GM21825 (cell line): ENCODE data around the gene SVBP.
"Not testable (repeated sequence)": the region's sequence is repeated elsewhere in the genome, so short reads cannot be mapped to it uniquely, and the experiment has no call there.

ENCODE experiments used
- ATAC-seq: cut with Tn5 transposase; IDR thresholded peaks from one replicate; pipeline ENCODE4 v1.9.1; 2021; ENCODE audit warnings: mild to moderate bottlenecking, moderate library complexity; ENCODE audit not compliant: unreplicated experiment

The SVBP gene

GRCh38 chr1:42841440-42842147 lies 24.4 kb upstream of the SVBP start:
- no peak for ATAC-seq

DNA sequence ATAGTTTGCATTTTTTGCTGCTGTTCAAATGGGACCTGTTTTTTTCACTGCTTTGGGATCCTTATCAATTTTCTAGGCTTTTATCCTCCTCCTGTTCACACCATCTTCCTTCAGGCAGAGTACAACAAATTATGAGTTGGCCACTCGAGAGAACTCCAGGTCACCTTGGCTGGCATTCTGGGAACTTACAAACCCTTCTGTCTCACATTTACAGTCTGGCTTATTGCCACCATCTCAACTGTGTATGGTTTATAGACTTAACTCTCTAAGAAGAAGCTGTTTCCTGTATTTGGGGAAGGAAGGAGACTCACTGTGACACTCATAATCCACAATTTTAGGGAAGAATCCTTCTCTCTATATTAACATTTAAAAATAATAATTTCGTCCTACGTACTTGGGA lies 23.8 kb upstream of the SVBP start:
- ATAC-seq, result no peak

DNA sequence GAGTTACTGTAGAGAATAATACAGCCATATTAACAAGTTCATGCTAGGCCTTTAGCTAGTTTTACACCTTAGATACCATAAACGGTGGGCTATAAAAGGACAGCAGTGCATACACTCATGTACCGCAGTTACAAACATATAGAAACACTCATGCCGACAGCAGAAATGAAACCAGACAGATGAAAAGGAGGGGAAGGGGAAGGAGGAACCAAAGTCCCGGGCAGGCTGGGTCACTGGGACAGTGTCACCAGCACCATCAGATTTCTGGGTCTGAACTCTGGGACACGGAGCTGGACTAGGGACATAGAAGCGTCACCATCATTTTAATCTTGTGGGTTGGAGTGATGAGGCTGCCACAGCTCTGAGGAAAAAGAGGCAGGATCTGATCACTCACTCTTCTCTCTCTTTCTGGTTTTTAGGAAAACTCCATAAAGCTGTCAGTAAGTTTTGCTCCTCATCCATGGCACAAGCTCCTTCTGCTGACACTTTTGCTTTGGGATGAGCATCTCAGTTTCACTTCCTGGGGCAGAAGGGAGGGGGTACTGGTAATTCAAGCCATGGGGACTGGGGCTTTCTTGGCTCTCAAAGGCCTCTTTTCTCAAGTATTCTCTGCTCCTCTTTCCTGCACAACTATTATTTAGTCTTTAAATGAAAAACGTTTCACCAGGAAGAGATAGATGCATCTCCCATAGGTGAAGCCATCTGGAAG lies 21.4 kb upstream of the SVBP start:
- ATAC-seq, result no peak

GRCh38 chr1:42837709-42838108 lies 20.5 kb upstream of the SVBP start:
- ATAC-seq, result no peak

- no peak for ATAC-seq
These were observed 18.2 kb upstream of the SVBP start for GRCh38 chr1:42835422-42835821.

DNA sequence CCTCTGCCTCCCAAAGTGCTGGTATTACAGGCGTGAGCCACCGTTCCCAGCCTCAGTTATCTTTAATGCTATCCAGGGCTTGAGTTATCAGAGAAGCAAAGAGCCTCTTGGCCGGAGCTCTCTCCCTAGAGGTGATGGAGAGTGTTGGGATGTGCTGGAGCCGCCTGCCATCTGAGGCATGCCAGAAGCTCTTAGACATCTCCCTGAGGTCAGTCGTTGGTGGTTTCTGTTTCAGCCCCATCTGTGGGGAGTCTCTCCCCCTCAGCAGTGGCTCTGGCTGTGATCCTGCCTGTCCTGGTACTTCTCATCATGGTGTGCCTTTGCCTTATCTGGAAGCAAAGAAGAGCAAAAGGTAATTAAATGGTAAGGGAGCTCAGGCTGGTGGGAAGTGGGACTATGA lies 17.6 kb upstream of the SVBP start:
- no peak for ATAC-seq

GRCh38 chr1:42833981-42834380 lies 16.8 kb upstream of the SVBP start:
- ATAC-seq, result no peak

DNA sequence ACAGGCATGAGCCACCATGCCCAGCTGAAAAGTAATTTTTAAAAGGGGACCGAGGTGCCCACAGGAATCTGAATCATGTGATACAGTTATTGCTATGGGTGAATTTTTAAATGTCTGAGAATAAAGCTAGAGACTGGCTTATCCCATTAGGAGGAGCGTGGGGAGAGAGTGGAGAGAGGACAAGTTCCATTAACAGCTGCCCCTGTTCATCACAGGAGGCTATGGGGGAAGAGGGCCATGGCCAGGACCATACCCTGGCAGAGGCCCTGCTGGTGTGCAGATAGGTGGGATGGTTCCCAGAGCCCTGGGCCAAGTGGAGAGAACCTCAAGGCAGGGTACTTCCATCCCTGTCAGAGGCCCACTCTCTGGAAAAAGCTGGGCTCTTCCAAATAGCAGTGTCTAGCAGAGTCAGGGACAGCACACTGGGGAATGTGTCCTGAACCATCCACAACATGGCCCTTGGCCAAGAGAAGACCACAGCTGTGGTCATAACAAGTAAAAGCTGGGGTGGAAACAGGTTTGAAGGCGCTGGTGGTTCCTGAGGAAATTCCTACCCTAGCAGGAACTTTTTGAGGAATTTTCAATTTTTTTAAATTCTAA lies 15.5 kb upstream of the SVBP start:
- ATAC-seq, result no peak

- ATAC-seq, result no peak
These were observed 14.1 kb upstream of the SVBP start for GRCh38 chr1:42831273-42831672.

DNA sequence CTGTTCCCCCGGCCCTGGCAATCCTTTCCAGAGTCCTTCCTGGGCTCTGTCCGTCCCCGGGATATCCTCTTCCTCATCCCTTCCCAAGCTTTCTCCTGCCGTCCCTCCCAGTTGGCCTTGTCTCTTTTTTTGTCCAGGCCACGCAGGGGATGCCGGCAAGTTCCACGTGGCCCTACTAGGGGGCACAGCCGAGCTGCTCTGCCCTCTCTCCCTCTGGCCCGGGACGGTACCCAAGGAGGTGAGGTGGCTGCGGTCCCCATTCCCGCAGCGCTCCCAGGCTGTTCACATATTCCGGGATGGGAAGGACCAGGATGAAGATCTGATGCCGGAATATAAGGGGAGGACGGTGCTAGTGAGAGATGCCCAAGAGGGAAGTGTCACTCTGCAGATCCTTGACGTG lies 13.4 kb upstream of the SVBP start:
- no peak for ATAC-seq

DNA sequence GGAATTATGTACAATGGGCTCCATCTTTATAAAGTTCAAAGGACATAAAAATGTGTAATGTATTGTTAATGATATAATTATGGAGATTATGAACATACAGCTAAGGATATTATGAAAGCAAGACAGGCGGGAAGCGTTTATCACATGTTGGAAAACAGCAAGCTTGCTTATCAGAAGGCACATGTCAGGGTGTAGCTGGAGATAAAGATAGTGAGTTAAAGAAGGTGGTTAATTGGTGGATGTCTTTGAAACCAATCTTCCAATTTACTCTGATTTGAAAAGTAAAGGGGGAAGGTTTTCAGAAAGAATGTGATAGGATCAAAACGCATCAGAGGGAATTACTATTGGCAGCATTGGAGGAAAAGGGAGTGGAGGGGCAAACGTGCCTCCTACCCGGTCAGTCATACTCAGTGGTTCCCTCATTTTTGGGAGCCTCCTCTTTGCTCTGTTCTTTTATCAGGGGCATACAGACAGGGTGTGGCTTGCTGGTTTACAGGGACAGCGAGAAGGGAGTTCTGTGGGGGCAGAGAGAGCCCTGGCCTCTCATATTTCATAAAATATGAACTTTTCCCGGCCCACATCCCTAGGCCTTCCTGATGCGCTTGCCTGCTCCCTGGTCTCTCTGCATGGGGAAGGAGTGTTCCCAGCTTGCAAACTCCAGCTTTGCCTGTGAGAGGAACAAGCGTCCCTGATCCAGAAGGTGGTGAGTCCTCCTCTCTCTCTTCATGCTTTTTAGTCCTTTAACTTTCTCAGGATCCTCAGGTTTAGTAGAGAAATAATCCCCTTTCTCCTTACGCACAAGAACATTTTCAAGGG lies 8.0 kb upstream of the SVBP start:
- ATAC-seq, result no peak

DNA sequence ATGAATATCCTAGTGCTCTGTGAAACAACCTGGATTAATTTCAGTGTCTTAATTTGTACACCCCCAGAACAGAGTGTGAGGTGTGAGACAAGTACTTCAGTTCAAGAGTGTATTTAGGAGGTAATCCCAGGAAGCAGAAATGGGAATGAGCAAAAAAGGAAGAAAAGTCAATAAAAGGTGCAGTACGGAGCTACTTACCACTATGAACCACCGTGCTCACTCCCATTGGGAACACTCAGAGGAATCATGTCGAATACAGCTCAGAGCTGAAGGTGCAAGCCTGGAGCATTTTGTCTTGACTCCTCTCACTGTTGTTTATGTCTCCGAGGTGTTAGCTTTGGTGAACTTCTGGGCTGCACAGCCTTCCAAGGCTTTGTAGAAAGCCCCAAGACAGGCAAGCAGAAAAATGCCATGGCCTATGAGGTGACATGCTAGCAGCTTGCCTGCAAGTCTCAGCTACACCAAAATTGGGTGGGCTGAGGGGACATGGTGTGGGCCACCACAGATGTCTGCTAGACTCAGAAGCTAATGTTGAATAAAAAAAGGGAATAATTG lies 7.4 kb upstream of the SVBP start:
- no peak for ATAC-seq

DNA sequence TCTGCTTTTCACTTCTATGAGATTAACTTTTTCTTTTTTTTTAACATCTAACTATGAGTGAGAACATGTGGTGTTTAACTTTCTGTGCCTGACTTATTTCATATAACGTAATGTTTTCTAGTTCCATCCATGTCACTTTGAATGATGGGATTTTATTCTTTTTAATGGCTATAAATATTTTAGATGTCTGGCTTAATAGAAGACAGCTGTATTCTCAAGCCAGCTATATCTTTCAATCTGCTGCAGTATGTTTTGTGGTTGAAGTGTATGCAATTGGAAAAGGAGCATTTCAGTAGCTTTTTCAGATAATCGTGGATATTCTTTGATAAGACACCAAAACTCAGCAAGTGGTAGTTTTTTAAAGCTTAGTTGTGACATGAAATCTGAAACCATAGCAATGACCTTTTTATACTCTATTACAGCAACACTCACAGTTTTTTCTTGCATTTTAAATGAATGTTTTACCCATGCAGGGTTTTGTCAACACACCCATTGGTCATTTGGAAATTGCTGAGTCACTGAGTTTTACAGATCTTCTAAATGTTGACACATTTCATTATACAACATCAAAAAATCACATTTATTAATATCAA lies 5.7 kb upstream of the SVBP start:
- no peak for ATAC-seq

- ATAC-seq, result no peak
These were observed 4.5 kb upstream of the SVBP start for GRCh38 chr1:42821690-42822089.

DNA sequence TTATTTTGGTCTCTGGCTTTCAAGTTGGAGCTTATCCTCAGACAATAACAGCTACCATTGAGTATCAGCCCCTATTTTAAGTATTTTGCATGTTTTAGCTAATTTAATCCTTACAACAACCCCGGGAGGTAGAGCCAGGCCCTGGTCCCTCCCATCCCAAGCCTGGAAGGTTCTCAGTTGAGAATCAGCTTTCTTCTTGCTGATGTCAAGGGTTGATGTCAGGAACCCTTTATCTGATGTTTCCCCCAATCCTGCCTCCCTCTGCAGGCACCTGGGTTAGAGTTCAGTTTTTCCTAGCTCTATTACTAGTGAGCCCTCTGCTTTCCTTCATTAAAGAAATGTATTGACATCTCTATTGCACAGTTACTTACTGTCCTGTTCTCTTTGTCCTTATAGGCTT lies 3.6 kb upstream of the SVBP start:
- no peak for ATAC-seq

- ATAC-seq, result no peak
These were observed 779 bp upstream of the SVBP start for GRCh38 chr1:42817976-42818375.

GRCh38 chr1:42817440-42817767 lies 207 bp upstream of the SVBP start:
- ATAC-seq, result no peak

DNA sequence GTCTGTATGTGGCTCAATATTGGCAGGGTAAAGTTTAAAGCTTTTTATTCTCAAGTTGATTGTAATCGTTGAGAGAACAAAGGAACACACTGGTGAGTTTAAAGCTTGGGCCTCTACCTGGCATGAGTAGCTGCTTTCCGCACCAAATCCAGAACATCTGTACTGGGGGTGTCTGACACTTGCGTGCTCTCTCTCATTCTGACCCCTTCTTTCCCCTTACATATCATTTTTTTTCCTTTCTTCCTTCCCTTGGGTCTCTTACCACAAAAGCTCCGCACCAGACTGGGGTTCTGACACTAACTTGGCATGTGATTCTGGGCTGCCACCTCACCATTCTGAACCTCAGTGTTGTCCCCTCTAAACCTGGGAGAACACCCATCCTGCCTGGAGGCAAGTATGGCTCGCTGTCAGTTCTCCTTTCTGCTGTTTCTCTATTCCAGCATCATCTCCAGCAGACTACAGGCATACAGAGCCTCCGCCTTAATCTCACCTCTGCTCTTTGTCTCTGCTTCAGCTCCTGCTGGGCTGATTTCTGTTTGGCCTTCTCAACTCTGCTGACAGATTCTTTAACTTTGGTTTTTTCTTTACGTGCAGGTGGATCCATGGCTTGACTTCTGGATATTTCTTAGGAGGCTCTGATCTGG lies 1.1 kb downstream of the SVBP start:
- ATAC-seq, result no peak

DNA sequence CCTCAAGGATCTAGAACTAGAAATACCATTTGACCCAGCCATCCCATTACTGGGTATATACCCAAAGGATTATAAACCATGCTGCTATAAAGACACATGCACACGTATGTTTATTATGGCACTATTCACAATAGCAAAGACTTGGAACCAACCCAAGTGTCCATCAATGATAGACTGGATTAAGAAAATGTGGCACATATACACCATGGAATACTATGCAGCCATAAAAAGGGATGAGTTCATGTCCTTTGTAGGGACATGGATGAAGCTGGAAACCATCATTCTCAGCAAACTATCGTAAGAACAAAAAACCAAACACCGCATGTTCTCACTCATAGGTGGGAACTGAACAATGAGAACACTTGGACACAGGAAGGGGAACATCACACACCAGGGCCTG lies 2.4 kb downstream of the SVBP start:
- ATAC-seq, result not testable (repeated sequence)

- no peak for ATAC-seq
These were observed 10.0 kb downstream of the SVBP start for GRCh38 chr1:42807056-42807668.
